HEK293T (cell line): Measurements from ENCODE around the gene ARHGEF28.

Source experiments
- CTCF ChIA-PET: fragments of 350-600 bp; formaldehyde crosslinking; extraction: SDS; loops from one replicate; lab custom pipeline; 2021; ENCODE audit warnings: antibody characterized with exemption, inconsistent platforms; lab: Yijun Ruan, JAX
- POLR2A ChIA-PET: fragments of 350-600 bp; formaldehyde crosslinking; extraction: SDS; loops from one replicate; lab custom pipeline; 2020; ENCODE audit warnings: antibody characterized with exemption, inconsistent platforms; lab: Yijun Ruan, JAX
- DNase-seq: peaks from one replicate; pipeline ENCODE4 v3.0.0; 2012; ENCODE audit warnings: mixed read lengths; ENCODE audit errors: extremely low spot score
- ARNT ChIP-seq: fragments of 450-650 bp; IDR thresholded peaks from 2 replicates; pipeline ENCODE4 v1.6.1; 2017; ENCODE audit warnings: mild to moderate bottlenecking
- BHLHE40 ChIP-seq: fragments of 450-650 bp; IDR thresholded peaks from 2 replicates; pipeline ENCODE4 v1.6.1; 2016; ENCODE audit warnings: mild to moderate bottlenecking, moderate library complexity, borderline replicate concordance
- CTBP1 ChIP-seq: fragments of 450-650 bp; IDR thresholded peaks from 2 replicates; pipeline ENCODE4 v1.6.1; 2016; ENCODE audit warnings: borderline replicate concordance
- ELF4 ChIP-seq: fragments of 450-650 bp; IDR thresholded peaks from 2 replicates; pipeline ENCODE4 v1.6.1; 2017; ENCODE audit warnings: antibody characterized with exemption
- FOXA1 ChIP-seq: fragments of 450-650 bp; IDR thresholded peaks from 2 replicates; pipeline ENCODE4 v1.6.1; 2016; ENCODE audit warnings: mild to moderate bottlenecking
- FOXK2 ChIP-seq: fragments of 450-650 bp; IDR thresholded peaks from 2 replicates; pipeline ENCODE4 v1.6.1; 2016; ENCODE audit warnings: mild to moderate bottlenecking
- FOXM1 ChIP-seq: fragments of 450-650 bp; IDR thresholded peaks from 2 replicates; pipeline ENCODE4 v1.6.1; 2017; ENCODE audit warnings: mild to moderate bottlenecking, borderline replicate concordance
- HDGF ChIP-seq: fragments of 450-650 bp; IDR thresholded peaks from 2 replicates; pipeline ENCODE4 v1.6.1; 2017; ENCODE audit warnings: antibody characterized with exemption, borderline replicate concordance
- L3MBTL2 ChIP-seq: fragments of 450-650 bp; conservative IDR thresholded peaks from 2 replicates; pipeline ENCODE4 v1.6.1; 2016; ENCODE audit warnings: mild to moderate bottlenecking
- LEF1 ChIP-seq: fragments of 450-650 bp; IDR thresholded peaks from 2 replicates; pipeline ENCODE4 v1.6.1; 2017; ENCODE audit warnings: mild to moderate bottlenecking, borderline replicate concordance
- NFRKB ChIP-seq: fragments of 450-650 bp; IDR thresholded peaks from 2 replicates; pipeline ENCODE4 v1.6.1; 2016; ENCODE audit warnings: mild to moderate bottlenecking, moderate library complexity
- PKNOX1 ChIP-seq: fragments of 450-650 bp; IDR thresholded peaks from 2 replicates; pipeline ENCODE4 v1.6.1; 2016
- SP1 ChIP-seq: fragments of 450-650 bp; IDR thresholded peaks from 2 replicates; pipeline ENCODE4 v1.6.1; 2017
- SUZ12 ChIP-seq: fragments of 450-650 bp; IDR thresholded peaks from 2 replicates; pipeline ENCODE4 v1.6.1; 2016; ENCODE audit warnings: mild to moderate bottlenecking
- TARDBP ChIP-seq: fragments of 450-650 bp; IDR thresholded peaks from 2 replicates; pipeline ENCODE4 v1.6.1; 2016
- ZNF384 ChIP-seq: fragments of 450-650 bp; IDR thresholded peaks from 2 replicates; pipeline ENCODE4 v1.6.1; 2016

ARHGEF28 gene

GRCh38 chr5:73619606-73620333, 6.2 kb upstream of the ARHGEF28 start:
- DNase-seq: no peak
- 0 out of 2 replicates have a peak, but pooled peaks have one; percentile 15 for TF ChIP-seq PKNOX1
- TF ChIP-seq LEF1: no peak
- CTCF ChIA-PET: no interaction called here
- POLR2A ChIA-PET: no interaction called here

- CTCF ChIA-PET: no interaction called here
- DNase-seq: no peak
- TF ChIP-seq HDGF: no peak
- TF ChIP-seq SUZ12: no peak
- TF ChIP-seq ELF4: no peak
- no peak for TF ChIP-seq CTBP1
- TF ChIP-seq NFRKB: no peak
- no peak for TF ChIP-seq PKNOX1
- POLR2A ChIA-PET: no interaction called here
Measured at GRCh38 chr5:73620334-73620687, 5.7 kb upstream of the ARHGEF28 start.

DNA sequence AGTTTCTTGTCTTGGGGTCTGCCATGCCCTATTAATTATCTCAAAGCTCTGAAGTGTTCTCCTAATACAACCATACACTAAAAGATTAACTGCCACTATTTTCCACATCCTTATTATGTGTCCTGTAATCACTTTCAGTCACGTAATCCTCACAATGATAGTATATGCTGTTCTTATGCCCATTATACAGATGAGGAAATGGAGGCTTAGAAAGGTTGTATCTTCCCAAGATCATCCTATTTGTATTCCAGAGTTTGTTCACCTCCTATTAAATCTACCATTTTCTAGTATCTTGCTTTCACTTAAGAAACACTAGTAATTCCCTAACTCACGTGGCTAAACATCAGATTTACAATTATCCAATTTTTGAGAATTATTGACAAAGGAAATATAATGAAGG, 2.9 kb upstream of the ARHGEF28 start:
- CTCF ChIA-PET: interaction anchor here (0.5 kb wide), 1 partner anchor 36 kb away, joined by 3 read pairs; no protein-coding TSS in a partner anchor
- no peak for TF ChIP-seq ZNF384
- no peak for TF ChIP-seq HDGF
- no peak for TF ChIP-seq NFRKB
- TF ChIP-seq SP1: no peak
- no peak for TF ChIP-seq FOXM1
- no peak for TF ChIP-seq FOXA1
- TF ChIP-seq TARDBP: no peak
- TF ChIP-seq PKNOX1: no peak
- no peak for TF ChIP-seq ELF4
- no peak for TF ChIP-seq CTBP1
- TF ChIP-seq SUZ12: no peak
- TF ChIP-seq FOXK2: no peak
- TF ChIP-seq ARNT: no peak
- TF ChIP-seq BHLHE40: no peak
- POLR2A ChIA-PET: no interaction called here
- no peak for DNase-seq

- no peak for DNase-seq
- no peak for TF ChIP-seq ARNT
- TF ChIP-seq FOXA1: no peak
- TF ChIP-seq L3MBTL2: no peak
- TF ChIP-seq TARDBP: no peak
- no peak for TF ChIP-seq FOXK2
- TF ChIP-seq LEF1: no peak
- no peak for TF ChIP-seq SUZ12
- no peak for TF ChIP-seq ELF4
- TF ChIP-seq CTBP1: no peak
- no peak for TF ChIP-seq SP1
- no peak for TF ChIP-seq NFRKB
- no peak for TF ChIP-seq BHLHE40
- TF ChIP-seq FOXM1: no peak
- no peak for TF ChIP-seq PKNOX1
- no peak for TF ChIP-seq HDGF
- no peak for TF ChIP-seq ZNF384
- ChIA-PET CTCF (no interaction called here), POLR2A (no interaction called here)
Measured at GRCh38 chr5:73623901-73624404, 2.0 kb upstream of the ARHGEF28 start.

GRCh38 chr5:73624888-73625287, 1.1 kb upstream of the ARHGEF28 start:
- DNase-seq: no peak
- TF ChIP-seq TARDBP: no peak
- ChIA-PET POLR2A (no interaction called here), CTCF (no interaction called here)

- DNase-seq: no peak
- ChIA-PET POLR2A (no interaction called here), CTCF (no interaction called here)
- no peak for TF ChIP-seq CTBP1
- TF ChIP-seq SP1: no peak
- TF ChIP-seq HDGF: no peak
- no peak for TF ChIP-seq ELF4
- no peak for TF ChIP-seq BHLHE40
- no peak for TF ChIP-seq FOXK2
- no peak for TF ChIP-seq FOXM1
- TF ChIP-seq PKNOX1: no peak
- TF ChIP-seq LEF1: no peak
- TF ChIP-seq FOXA1: no peak
- TF ChIP-seq L3MBTL2: no peak
- no peak for TF ChIP-seq SUZ12
- no peak for TF ChIP-seq ARNT
- TF ChIP-seq TARDBP: no peak
- TF ChIP-seq ZNF384: no peak
- TF ChIP-seq NFRKB: no peak
Measured at GRCh38 chr5:73625372-73625943, 538 bp upstream of the ARHGEF28 start.
